BE2C (cell line): Measurements from ENCODE around the gene ACOT11.
"Not testable (repeated sequence)": the region's sequence is repeated elsewhere in the genome, so short reads cannot be mapped to it uniquely, and the experiment has no call there.

Experiments
- DNase-seq: peaks from one replicate; pipeline ENCODE4 v3.0.0-alpha.2; 2020
- H3K27me3 ChIP-seq: fragments of 250-450 bp; sonication (Bioruptor Pico); 2 replicates; pipeline ENCODE4 v1.5.1; 2020; ENCODE audit warnings: mild to moderate bottlenecking
- H3K36me3 ChIP-seq: fragments of 250-450 bp; sonication (Bioruptor Pico); 2 replicates; pipeline ENCODE4 v1.5.1; 2020; ENCODE audit warnings: mild to moderate bottlenecking
- H3K4me1 ChIP-seq: fragments of 250-450 bp; sonication (Bioruptor Pico); 2 replicates; pipeline ENCODE4 v1.5.1; 2020
- H3K4me3 ChIP-seq: 2 replicates; pipeline ENCODE4 v1.5.1; 2011; ENCODE audit warnings: low read depth, low read length
- H3K9me3 ChIP-seq: fragments of 250-450 bp; sonication (Bioruptor Pico); 2 replicates; pipeline ENCODE4 v1.5.1; 2020
- TF ChIP-seq, protein P1 (sequence below): IDR thresholded peaks from 2 replicates; pipeline ENCODE4 v1.5.1; 2012; ENCODE audit warnings: mild to moderate bottlenecking, low read depth, low read length

The ACOT11 gene

DNA sequence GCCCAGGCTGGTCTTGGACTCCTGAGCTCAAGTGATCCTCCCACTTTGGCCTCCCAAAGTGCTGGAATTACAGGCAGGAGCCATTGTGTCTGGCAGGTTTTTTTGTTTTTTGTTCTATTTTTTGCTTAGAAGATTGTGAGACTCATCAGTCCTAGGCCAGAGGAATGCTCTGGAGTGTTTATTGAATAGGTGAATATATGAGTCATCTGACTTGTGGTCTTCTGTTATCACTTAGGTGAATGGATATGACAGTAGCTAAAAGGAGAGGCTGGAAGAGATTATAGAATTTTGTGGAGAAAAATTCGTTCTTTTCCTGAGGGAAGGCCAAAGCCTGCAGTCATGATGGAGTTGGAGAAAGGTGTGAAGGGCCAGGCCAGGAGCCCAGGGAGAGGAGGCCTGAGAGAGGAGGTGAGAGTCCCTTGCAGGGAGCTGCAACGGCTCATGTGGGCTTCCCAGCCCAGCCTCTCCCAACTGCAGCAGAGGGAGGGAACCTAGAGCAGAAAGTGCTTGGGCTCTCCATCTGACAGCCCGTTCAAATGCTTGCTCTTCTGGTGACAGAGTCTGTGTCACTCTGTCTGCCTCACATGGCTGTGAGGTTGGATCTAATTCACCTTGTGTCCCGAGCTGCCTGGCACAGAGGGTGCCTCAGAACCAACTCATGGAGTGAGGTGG lies 31.6 kb upstream of the ACOT11 start:
- Histone ChIP-seq H3K9me3 (no peaks in the 10 kb centered on the region), H3K4me1 (no peaks in the 10 kb centered on the region), H3K36me3 (no peaks in the 10 kb centered on the region), H3K4me3 (no peak overlapping the region), H3K27me3 (no peaks in the 10 kb centered on the region)
- TF ChIP-seq, protein P1, sequence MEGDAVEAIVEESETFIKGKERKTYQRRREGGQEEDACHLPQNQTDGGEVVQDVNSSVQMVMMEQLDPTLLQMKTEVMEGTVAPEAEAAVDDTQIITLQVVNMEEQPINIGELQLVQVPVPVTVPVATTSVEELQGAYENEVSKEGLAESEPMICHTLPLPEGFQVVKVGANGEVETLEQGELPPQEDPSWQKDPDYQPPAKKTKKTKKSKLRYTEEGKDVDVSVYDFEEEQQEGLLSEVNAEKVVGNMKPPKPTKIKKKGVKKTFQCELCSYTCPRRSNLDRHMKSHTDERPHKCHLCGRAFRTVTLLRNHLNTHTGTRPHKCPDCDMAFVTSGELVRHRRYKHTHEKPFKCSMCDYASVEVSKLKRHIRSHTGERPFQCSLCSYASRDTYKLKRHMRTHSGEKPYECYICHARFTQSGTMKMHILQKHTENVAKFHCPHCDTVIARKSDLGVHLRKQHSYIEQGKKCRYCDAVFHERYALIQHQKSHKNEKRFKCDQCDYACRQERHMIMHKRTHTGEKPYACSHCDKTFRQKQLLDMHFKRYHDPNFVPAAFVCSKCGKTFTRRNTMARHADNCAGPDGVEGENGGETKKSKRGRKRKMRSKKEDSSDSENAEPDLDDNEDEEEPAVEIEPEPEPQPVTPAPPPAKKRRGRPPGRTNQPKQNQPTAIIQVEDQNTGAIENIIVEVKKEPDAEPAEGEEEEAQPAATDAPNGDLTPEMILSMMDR = no peak
- no peak for DNase-seq

DNA sequence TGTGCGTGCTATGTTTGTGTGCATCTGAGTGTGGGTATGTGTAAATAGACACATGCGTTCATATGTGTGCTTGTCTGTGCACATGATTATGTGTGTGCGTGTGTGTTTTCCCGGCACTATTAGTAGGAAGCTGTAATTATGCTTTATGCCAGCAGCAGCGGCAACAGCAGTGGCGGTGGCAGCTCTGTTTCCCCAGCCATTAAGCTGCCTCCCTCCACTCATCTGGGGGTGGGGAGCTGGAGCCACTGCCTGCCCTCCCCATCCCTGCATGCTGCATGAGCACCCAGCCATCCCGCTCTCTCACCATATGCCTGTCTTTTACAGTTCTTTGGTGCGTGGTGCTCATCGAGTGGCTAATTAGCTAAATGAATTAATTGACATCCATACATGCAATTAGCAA lies 30.5 kb upstream of the ACOT11 start:
- DNase-seq = no peak
- TF ChIP-seq, protein P1 = no peak
- H3K36me3 ChIP-seq = no peaks in the 10 kb centered on the region
- no peaks in the 10 kb centered on the region for H3K9me3 ChIP-seq
- no peaks in the 10 kb centered on the region for H3K4me1 ChIP-seq
- no peaks in the 10 kb centered on the region for H3K27me3 ChIP-seq
- H3K4me3 ChIP-seq = no peak overlapping the region

DNA sequence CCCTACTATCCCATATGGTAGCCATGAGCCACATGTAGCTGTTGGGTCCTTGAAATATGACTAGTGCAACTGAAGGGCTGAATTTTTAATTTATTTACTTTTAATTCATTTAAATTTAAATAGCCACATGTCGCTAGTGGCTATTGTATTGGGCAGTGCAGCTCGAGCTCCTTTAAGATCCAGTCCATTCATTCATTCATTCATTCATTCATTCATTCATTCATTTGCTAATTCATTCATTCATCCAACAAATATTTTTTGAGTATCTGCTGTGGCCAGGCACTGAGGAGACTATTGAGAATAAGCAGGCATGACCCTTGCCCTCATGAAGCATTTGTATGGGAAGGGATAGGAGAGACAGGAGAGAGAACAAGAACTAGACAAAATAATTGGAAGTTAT lies 29.5 kb upstream of the ACOT11 start:
- no peaks in the 10 kb centered on the region for H3K27me3 ChIP-seq
- no peaks in the 10 kb centered on the region for H3K36me3 ChIP-seq
- H3K4me1 ChIP-seq = no peaks in the 10 kb centered on the region
- H3K9me3 ChIP-seq = no peaks in the 10 kb centered on the region
- H3K4me3 ChIP-seq = no peak overlapping the region
- TF ChIP-seq, protein P1 = no peak
- DNase-seq = no peak

DNA sequence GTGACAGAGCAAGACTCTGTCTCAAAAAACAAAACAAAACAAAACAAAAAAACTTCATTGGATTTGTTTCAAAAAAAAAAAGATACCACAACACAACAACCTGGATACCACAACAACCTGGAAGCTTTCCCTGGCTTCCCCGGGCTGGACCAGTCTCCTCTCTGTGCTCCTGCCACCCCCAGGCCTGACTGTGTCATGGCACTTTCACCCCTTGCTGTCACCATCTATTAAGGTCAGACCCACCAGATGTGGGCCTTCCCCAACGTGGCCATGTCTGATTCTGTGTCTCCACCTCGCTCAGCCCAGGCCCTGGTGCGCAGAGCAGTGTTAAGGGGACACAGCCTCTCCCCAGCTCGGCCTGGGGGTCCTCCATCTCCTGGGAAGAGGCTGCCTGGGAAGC lies 28.3 kb upstream of the ACOT11 start:
- Histone ChIP-seq H3K4me3 (no peak overlapping the region), H3K27me3 (no peaks in the 10 kb centered on the region), H3K4me1 (no peaks in the 10 kb centered on the region), H3K9me3 (no peaks in the 10 kb centered on the region), H3K36me3 (no peaks in the 10 kb centered on the region)
- peak; percentile 30 for DNase-seq
- TF ChIP-seq, protein P1 = 0 out of 2 replicates have a peak, but pooled peaks have one; percentile 23

GRCh38 chr1:54520631-54521321 lies 27.3 kb upstream of the ACOT11 start:
- no peaks in the 10 kb centered on the region for H3K36me3 ChIP-seq
- no peaks in the 10 kb centered on the region for H3K9me3 ChIP-seq
- TF ChIP-seq, protein P1 = no peak
- H3K4me3 ChIP-seq = no peak overlapping the region
- no peaks in the 10 kb centered on the region for H3K27me3 ChIP-seq
- DNase-seq = no peak
- H3K4me1 ChIP-seq = no peaks in the 10 kb centered on the region

- not testable (repeated sequence) for H3K9me3 ChIP-seq
Observed at GRCh38 chr1:54526565-54526964, 21.5 kb upstream of the ACOT11 start.

More at GRCh38 chr1:54526565-54526964, 21.5 kb upstream of the ACOT11 start:
- not testable (repeated sequence) for H3K4me1 ChIP-seq, H3K27me3 ChIP-seq, H3K4me3 ChIP-seq, H3K36me3 ChIP-seq, DNase-seq
